GM19239 (cell line): ENCODE measurements around the gene MCU.

ENCODE experiments used
- DNase-seq: peaks from one replicate; pipeline ENCODE4 v3.0.0; 2011; ENCODE audit warnings: low spot score; ENCODE audit not compliant: insufficient read length
- FAIRE-seq: peaks from 2 replicates; lab custom pipeline; 2011; peaks lifted over from hg19 to GRCh38; lab: Jason Lieb, UNC

The MCU gene

GRCh38 chr10:72796042-72796441 is 104.1 kb downstream of the MCU start:
- no peak for FAIRE-seq

GRCh38 chr10:72796538-72796937 is 104.6 kb downstream of the MCU start:
- FAIRE-seq (no peak), DNase-seq (no peak)

More at GRCh38 chr10:72796042-72796441, 104.1 kb downstream of the MCU start:
- DNase-seq, result no peak

- no peak for FAIRE-seq
- DNase-seq, result no peak
Measured at GRCh38 chr10:72800000-72800740, 108.2 kb downstream of the MCU start.

- DNase-seq, result no peak
- FAIRE-seq, result no peak
Measured at GRCh38 chr10:72800741-72801092, 108.8 kb downstream of the MCU start.

- FAIRE-seq (no peak), DNase-seq (no peak)
Measured at GRCh38 chr10:72801263-72801868, 109.4 kb downstream of the MCU start.

- FAIRE-seq, result no peak
- no peak for DNase-seq
Measured at GRCh38 chr10:72802332-72802731, 110.4 kb downstream of the MCU start.

- FAIRE-seq, result no peak
- no peak for DNase-seq
Measured at GRCh38 chr10:72802763-72803505, 111.0 kb downstream of the MCU start.

GRCh38 chr10:72808001-72808400 is 116.1 kb downstream of the MCU start:
- FAIRE-seq (peak; percentile 4), DNase-seq (no peak)

GRCh38 chr10:72809006-72809405 is 117.1 kb downstream of the MCU start:
- FAIRE-seq (no peak), DNase-seq (no peak)

- FAIRE-seq (no peak), DNase-seq (no peak)
Measured at GRCh38 chr10:72810976-72811375, 119.0 kb downstream of the MCU start.

- no peak for FAIRE-seq
- DNase-seq, result no peak
Measured at GRCh38 chr10:72812415-72812752, 120.4 kb downstream of the MCU start.

GRCh38 chr10:72812753-72813430 is 120.9 kb downstream of the MCU start:
- DNase-seq, result no peak
- FAIRE-seq, result no peak

GRCh38 chr10:72814099-72814790 is 122.3 kb downstream of the MCU start:
- FAIRE-seq (no peak), DNase-seq (no peak)

- FAIRE-seq (no peak), DNase-seq (no peak)
Measured at GRCh38 chr10:72816565-72816964, 124.6 kb downstream of the MCU start.

GRCh38 chr10:72818076-72818475 is 126.1 kb downstream of the MCU start:
- DNase-seq (no peak), FAIRE-seq (no peak)

- DNase-seq, result no peak
Measured at GRCh38 chr10:72819053-72819452, 127.1 kb downstream of the MCU start.

GRCh38 chr10:72821606-72822005 is 129.7 kb downstream of the MCU start:
- FAIRE-seq (no peak), DNase-seq (no peak)

More at GRCh38 chr10:72819053-72819452, 127.1 kb downstream of the MCU start:
- no peak for FAIRE-seq

GRCh38 chr10:72822342-72822986 is 130.5 kb downstream of the MCU start:
- no peak for DNase-seq
- FAIRE-seq, result no peak

GRCh38 chr10:72825163-72825562 is 133.2 kb downstream of the MCU start:
- DNase-seq (no peak), FAIRE-seq (no peak)

GRCh38 chr10:72826346-72826745 is 134.4 kb downstream of the MCU start:
- FAIRE-seq, result no peak
- no peak for DNase-seq
